22Rv1 (cell line): ENCODE measurements around the gene CHID1.
A peak's percentile ranks its signal among the peaks of the same experiment; 100 is the strongest.

Experiments
- H3K27ac ChIP-seq: fragments of 450-650 bp; 2 replicates; pipeline ENCODE4 v1.5.1; 2017
- CTCF ChIP-seq: fragments of 450-650 bp; IDR thresholded peaks from 2 replicates; pipeline ENCODE4 v1.5.1; 2017; ENCODE audit warnings: mild to moderate bottlenecking
- ZFX ChIP-seq: fragments of 450-650 bp; IDR thresholded peaks from 2 replicates; pipeline ENCODE4 v1.6.1; 2017; ENCODE audit warnings: antibody characterized with exemption, borderline replicate concordance

CHID1 gene

GRCh38 chr11:833849-834311 lies 76.7 kb downstream of the CHID1 start:
- H3K27ac ChIP-seq: peak overlapping the region; percentile 96
- TF ChIP-seq CTCF: no peak
- no peak for TF ChIP-seq ZFX

DNA sequence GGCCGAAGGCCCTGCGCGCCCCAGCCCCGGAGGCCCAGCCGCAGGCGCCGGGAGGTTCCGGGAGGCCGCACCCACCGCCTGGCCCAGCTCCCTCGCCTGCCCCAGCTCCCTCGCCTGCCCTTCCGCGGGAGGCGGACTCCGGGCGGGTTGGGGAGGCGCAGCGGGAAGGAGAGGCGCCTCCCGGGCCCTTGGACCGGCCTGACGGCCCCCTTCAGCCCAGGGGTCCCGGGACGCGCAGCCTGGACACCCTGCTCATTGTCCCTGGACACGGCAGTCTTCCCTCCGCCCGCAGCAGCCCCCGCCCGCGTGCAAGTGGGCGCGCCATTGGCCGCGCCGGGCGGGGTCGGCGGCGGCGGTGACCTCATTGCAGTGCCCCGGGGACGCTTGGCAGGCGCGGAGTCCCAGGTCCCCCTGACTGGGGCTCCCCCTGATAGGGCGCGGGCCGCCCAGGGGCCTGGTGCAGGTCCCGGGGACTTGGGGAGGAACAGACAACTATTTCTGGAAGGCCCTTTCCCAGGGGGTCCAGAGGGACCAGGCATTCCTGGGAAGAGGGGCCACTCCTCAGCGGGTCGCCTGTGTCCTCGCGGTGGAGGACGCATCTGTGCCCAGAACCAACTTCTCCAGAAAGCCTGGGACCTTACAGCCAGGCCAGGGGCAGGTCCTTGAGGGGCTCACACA lies 77.4 kb downstream of the CHID1 start:
- H3K27ac ChIP-seq: peak overlapping the region; percentile 96
- TF ChIP-seq ZFX: no peak
- TF ChIP-seq CTCF: no peak

GRCh38 chr11:832529-833113 lies 78.0 kb downstream of the CHID1 start, which contains the start of gene CD151:
TSS of gene CD151 (plus strand) at chr11:832952. CDS start at chr11:836070, 3,118 bp downstream.
- TF ChIP-seq CTCF (no peak), ZFX (no peak)
- H3K27ac ChIP-seq: peak within 1 kb of the TSS; percentile 96

DNA sequence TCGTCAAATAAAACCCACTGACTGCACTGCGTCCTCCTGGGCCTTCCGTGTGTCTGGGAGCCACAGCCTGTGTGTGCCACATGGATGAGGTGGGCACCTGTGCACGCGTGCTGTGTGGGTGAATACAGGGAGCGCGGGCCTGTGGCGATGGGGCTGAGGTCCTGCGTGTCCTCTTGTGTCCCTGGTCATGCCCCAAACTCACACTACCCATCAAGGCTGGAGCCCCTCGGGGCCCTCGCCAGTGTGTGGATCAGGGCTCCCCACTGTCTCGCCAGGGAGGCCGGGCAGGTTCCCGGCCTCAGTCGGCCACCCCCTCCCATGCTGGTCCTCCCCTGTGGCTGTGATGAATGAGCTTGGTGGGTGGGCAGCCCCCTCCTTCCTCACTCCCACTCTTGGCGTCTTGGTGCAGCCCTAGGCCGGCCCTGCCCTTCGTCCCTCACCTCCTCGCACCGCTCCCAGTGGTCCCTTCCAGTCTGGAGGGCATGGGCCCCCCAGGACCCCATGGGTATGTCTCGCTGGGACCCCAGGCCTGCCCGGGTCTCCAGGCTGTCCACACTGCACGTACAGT lies 78.6 kb downstream of the CHID1 start:
- TF ChIP-seq ZFX (no peak), CTCF (no peak)
- H3K27ac ChIP-seq: peak overlapping the region; percentile 96

DNA sequence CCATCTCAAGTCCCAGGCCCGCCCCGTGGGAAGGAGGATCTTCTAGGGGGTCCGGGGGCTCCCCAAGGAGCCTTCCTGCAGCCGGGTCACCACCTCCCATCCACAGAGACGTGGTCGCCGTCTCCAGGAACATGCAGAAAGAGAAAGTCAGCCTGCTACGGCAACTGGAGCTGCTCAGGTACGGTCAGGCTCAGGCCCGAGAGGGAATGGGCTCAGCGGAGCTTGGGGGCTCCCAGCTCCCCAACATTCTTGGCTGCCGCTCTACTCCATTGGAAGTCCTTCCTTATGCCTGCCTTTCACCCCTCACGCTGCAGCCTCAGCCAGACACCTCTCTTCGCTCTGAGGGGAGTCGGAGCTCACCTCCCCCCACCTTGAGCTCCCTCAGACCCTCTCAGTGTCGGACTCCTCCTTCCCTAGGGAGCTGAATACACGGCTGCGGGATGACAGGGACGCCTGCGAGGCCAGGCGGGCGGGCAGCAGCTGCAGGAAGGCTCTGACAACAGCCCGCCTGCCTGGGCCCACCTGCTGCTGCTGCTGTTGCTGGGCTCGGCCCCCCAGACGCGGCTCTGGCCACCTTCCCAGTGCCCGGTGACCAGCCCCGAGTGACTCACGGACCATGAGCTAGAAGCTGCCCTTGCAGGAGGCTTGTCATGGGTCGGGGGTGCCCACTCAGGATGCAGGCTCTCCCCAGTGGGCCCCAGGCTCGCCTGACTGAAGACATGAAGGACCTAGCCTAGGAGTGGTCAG lies 79.3 kb downstream of the CHID1 start:
- H3K27ac ChIP-seq: peak overlapping the region; percentile 96
- TF ChIP-seq CTCF (no peak), ZFX (no peak)

GRCh38 chr11:830295-831117 lies 80.1 kb downstream of the CHID1 start:
- peak overlapping the region; percentile 96 for H3K27ac ChIP-seq
- TF ChIP-seq CTCF (no peak), ZFX (no peak)
